RWPE2 (cell line): ENCODE measurements around the gene ZKSCAN5.

Experiments used
- ATAC-seq: fragments of 200-7000 bp; cut with Tn5 transposase; 3 replicates; pipeline ENCODE4 v1.9.1; 2021; ENCODE audit warnings: low read depth
- DNase-seq: peaks from one replicate; pipeline ENCODE4 v3.0.0-alpha.2; 2020; ENCODE audit warnings: low spot score
- H3K27ac ChIP-seq: fragments of 450-650 bp; 2 replicates; pipeline ENCODE4 v1.5.1; 2017; ENCODE audit warnings: mild to moderate bottlenecking; ENCODE audit not compliant: poor library complexity, severe bottlenecking
- H3K27me3 ChIP-seq: fragments of 250-450 bp; sonication (Bioruptor Pico); 2 replicates; pipeline ENCODE4 v1.5.1; 2021; ENCODE audit warnings: mild to moderate bottlenecking, moderate library complexity; ENCODE audit not compliant: insufficient read depth, poor library complexity, severe bottlenecking
- H3K36me3 ChIP-seq: fragments of 250-450 bp; sonication (Bioruptor Pico); 2 replicates; pipeline ENCODE4 v1.5.1; 2020; ENCODE audit warnings: low read depth, mild to moderate bottlenecking, moderate library complexity
- H3K4me1 ChIP-seq: fragments of 250-450 bp; sonication (Bioruptor Pico); 2 replicates; pipeline ENCODE4 v1.5.1; 2021; ENCODE audit warnings: mild to moderate bottlenecking, moderate library complexity; ENCODE audit not compliant: insufficient read depth, poor library complexity, severe bottlenecking
- H3K4me3 ChIP-seq: fragments of 250-450 bp; sonication (Bioruptor Pico); 2 replicates; pipeline ENCODE4 v1.5.1; 2021; ENCODE audit warnings: mild to moderate bottlenecking, moderate library complexity; ENCODE audit not compliant: severe bottlenecking
- H3K9me3 ChIP-seq: fragments of 250-450 bp; sonication (Bioruptor Pico); 2 replicates; pipeline ENCODE4 v1.5.1; 2021; ENCODE audit warnings: mild to moderate bottlenecking, moderate library complexity; ENCODE audit not compliant: severe bottlenecking
- TF ChIP-seq, protein P1 (sequence below): fragments of 450-650 bp; IDR thresholded peaks from one replicate; pipeline ENCODE4 v1.5.1; 2017; ENCODE audit warnings: mild to moderate bottlenecking, moderate library complexity; ENCODE audit not compliant: poor library complexity, severe bottlenecking

The ZKSCAN5 gene

DNA sequence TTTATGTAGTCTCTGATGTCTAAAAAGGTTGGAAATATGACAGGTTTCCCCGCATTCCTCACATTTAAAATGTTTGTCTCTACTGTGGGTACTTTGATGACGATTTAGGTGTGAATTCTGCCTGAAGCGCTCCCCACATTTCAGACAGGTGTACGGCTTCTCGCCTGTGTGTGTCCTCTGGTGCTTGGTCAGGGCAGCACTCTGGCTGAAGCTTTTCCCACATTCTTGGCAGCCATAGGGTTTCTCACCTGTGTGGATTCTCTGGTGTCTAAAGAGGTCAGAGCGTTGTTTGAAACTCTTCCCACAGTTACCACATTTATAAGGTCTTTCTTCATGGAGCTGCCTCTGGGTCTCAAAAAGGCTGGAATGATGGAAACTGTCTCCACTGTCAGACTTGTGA is 10.6 kb upstream of the ZKSCAN5 start:
- no peak for DNase-seq
- no peaks in the 10 kb centered on the region for H3K4me1 ChIP-seq
- no peak for ATAC-seq
- TF ChIP-seq, protein P1, sequence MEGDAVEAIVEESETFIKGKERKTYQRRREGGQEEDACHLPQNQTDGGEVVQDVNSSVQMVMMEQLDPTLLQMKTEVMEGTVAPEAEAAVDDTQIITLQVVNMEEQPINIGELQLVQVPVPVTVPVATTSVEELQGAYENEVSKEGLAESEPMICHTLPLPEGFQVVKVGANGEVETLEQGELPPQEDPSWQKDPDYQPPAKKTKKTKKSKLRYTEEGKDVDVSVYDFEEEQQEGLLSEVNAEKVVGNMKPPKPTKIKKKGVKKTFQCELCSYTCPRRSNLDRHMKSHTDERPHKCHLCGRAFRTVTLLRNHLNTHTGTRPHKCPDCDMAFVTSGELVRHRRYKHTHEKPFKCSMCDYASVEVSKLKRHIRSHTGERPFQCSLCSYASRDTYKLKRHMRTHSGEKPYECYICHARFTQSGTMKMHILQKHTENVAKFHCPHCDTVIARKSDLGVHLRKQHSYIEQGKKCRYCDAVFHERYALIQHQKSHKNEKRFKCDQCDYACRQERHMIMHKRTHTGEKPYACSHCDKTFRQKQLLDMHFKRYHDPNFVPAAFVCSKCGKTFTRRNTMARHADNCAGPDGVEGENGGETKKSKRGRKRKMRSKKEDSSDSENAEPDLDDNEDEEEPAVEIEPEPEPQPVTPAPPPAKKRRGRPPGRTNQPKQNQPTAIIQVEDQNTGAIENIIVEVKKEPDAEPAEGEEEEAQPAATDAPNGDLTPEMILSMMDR = no peak
- peaks cover 57% of the 10 kb centered on the region for H3K36me3 ChIP-seq
- peaks cover 15% of the 10 kb centered on the region for H3K9me3 ChIP-seq
- no peak overlapping the region for H3K4me3 ChIP-seq
- no peaks in the 10 kb centered on the region for H3K27me3 ChIP-seq
- H3K27ac ChIP-seq = no peak overlapping the region

DNA sequence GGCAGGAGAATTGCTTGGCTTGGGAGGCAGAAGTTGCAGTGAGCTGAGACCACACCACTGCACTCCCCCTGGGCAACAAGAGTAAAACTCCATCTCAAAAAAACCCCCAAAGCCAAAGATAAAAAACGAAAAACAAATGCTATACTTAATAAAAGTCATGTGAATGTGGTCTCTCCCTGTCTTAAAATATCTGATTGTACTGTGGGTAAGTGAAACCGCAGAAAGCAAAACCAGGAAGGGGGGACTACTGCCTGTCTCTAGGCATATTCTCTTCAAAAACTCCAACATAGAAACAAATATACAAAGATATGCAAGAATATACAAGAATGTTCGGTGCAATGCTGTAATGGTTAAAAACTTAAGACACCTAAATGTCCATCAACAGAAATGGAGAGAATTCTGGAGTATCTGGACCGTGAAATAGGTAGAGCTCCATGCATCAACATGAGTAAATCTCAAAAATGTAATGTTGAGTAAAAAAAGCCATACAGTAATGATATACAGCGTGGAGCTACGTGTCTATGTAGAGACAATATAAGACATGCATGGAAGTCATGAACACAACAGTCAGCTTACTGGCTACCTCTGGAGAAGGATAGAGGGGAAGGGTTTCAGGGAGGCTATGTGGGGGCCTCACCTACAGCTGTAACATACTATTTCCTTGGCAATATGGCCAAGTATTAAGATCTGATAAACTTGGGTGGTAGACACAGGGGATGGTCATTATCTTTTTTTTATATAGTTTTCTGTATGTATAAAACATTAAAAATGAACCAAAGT is 6.5 kb upstream of the ZKSCAN5 start:
- DNase-seq (no peak), ATAC-seq (no peak)
- H3K27ac ChIP-seq = no peak overlapping the region
- no peaks in the 10 kb centered on the region for H3K27me3 ChIP-seq
- H3K36me3 ChIP-seq = peaks cover 56% of the 10 kb centered on the region
- H3K4me1 ChIP-seq = no peaks in the 10 kb centered on the region
- TF ChIP-seq, protein P1 = no peak
- peak overlapping the region; percentile 78 for H3K4me3 ChIP-seq
- H3K9me3 ChIP-seq = peaks cover 15% of the 10 kb centered on the region

DNA sequence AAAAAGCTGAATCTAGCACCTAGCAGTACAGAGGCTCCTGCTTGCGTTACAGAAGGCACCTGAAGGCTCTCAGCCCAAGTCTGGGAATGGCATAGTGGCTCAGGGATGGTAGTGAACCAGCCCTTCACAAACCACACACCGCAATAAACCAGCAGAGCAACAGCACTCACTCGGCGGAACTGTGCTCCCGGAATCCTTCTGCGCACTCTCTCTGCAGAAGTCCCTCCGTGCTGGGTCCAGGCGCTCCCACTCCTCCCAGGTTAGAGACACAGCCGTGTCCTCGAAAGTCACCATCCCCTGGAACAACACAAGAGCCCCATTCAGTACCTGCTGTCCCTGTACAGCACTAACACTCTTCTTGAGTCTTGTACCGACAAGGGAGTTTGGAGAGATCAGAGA is 5.9 kb upstream of the ZKSCAN5 start:
- ATAC-seq (no peak; the same call in 2 of the 3 replicates), DNase-seq (no peak)
- Histone ChIP-seq H3K9me3 (peaks cover 15% of the 10 kb centered on the region), H3K4me1 (no peaks in the 10 kb centered on the region), H3K27me3 (no peaks in the 10 kb centered on the region), H3K36me3 (peaks cover 50% of the 10 kb centered on the region), H3K27ac (no peak overlapping the region), H3K4me3 (peak overlapping the region; percentile 78)
- TF ChIP-seq, protein P1 = no peak

DNA sequence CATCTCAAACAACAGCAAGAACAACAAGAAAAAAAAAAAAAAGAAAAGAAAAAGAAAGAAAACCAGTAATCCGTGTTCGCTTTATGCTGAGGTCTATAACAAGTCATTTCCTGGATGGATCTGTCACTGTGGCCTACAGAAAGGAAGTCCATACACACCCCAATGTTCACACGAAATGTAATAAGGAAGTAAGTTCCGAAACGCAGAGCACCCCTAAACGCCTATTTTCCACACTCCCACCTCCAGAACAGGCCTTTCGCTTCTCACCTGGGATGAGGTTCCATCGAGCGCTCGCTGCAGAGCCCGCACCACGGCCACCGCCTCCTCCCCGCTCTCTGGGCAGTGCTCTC is 5.1 kb upstream of the ZKSCAN5 start:
- H3K9me3 ChIP-seq = peaks cover 7% of the 10 kb centered on the region
- no peak for DNase-seq
- peaks cover 42% of the 10 kb centered on the region for H3K36me3 ChIP-seq
- peak overlapping the region; percentile 69 for H3K27ac ChIP-seq
- H3K4me1 ChIP-seq = no peaks in the 10 kb centered on the region
- no peaks in the 10 kb centered on the region for H3K27me3 ChIP-seq
- TF ChIP-seq, protein P1 = no peak
- peak; percentile 12; the same call in 2 of the 3 replicates for ATAC-seq
- peak overlapping the region; percentile 78 for H3K4me3 ChIP-seq
